ENCODE results near the gene CELF4.

CELF4 gene

GRCh38 chr18:37391698-37392548, 173.7 kb downstream of the CELF4 start:
- no peak for TF ChIP-seq ZFX (IDR thresholded peaks at IDR 0.05)
- TF ChIP-seq, protein P1, sequence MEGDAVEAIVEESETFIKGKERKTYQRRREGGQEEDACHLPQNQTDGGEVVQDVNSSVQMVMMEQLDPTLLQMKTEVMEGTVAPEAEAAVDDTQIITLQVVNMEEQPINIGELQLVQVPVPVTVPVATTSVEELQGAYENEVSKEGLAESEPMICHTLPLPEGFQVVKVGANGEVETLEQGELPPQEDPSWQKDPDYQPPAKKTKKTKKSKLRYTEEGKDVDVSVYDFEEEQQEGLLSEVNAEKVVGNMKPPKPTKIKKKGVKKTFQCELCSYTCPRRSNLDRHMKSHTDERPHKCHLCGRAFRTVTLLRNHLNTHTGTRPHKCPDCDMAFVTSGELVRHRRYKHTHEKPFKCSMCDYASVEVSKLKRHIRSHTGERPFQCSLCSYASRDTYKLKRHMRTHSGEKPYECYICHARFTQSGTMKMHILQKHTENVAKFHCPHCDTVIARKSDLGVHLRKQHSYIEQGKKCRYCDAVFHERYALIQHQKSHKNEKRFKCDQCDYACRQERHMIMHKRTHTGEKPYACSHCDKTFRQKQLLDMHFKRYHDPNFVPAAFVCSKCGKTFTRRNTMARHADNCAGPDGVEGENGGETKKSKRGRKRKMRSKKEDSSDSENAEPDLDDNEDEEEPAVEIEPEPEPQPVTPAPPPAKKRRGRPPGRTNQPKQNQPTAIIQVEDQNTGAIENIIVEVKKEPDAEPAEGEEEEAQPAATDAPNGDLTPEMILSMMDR (conservative IDR thresholded peaks at IDR 0.05) = no peak
- no peak overlapping the region for H3K27ac ChIP-seq

GRCh38 chr18:37391156-37391555, 174.4 kb downstream of the CELF4 start:
- TF ChIP-seq, protein P1 (conservative IDR thresholded peaks at IDR 0.05) = no peak
- TF ChIP-seq ZFX (IDR thresholded peaks at IDR 0.05) = no peak
- no peak overlapping the region for H3K27ac ChIP-seq

- no peak overlapping the region for H3K27ac ChIP-seq
- TF ChIP-seq ZFX (IDR thresholded peaks at IDR 0.05) = no peak
Observed at GRCh38 chr18:37390687-37391086, 174.9 kb downstream of the CELF4 start.

- TF ChIP-seq, protein P1 (conservative IDR thresholded peaks at IDR 0.05) = no peak
- no peak for TF ChIP-seq ZFX (IDR thresholded peaks at IDR 0.05)
- H3K27ac ChIP-seq = no peak overlapping the region
Observed at GRCh38 chr18:37389684-37390368, 175.8 kb downstream of the CELF4 start.

GRCh38 chr18:37389041-37389440, 176.6 kb downstream of the CELF4 start:
- H3K27ac ChIP-seq = no peak overlapping the region
- TF ChIP-seq, protein P1 (conservative IDR thresholded peaks at IDR 0.05) = no peak
- TF ChIP-seq ZFX (IDR thresholded peaks at IDR 0.05) = no peak

DNA sequence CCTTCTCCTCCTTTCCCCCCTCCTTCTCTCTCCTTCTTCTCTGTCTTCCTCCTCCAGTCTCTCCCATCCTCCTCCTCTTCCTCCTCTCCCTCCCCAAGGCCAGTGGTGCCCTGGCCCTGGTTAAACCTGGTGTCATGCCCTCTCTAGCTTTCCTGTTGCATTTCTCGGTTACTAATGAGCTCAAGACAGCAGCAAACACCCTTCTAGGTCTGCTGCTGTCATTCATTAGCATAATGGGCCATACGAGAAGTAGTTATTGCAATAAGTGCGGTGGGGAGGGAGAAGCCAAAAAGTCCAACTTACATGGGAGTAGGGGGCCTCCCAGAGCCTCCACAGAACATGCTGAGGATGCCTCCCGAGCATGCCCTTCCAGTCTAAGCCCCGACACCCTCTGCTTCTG, 177.2 kb downstream of the CELF4 start:
- TF ChIP-seq, protein P1 (conservative IDR thresholded peaks at IDR 0.05) = no peak
- TF ChIP-seq ZFX (IDR thresholded peaks at IDR 0.05) = no peak
- H3K27ac ChIP-seq = no peak overlapping the region

- TF ChIP-seq, protein P1 (conservative IDR thresholded peaks at IDR 0.05) = peak; percentile 79
- TF ChIP-seq ZFX (IDR thresholded peaks at IDR 0.05) = no peak
Observed at GRCh38 chr18:37385846-37386778, 179.5 kb downstream of the CELF4 start.

More at GRCh38 chr18:37385846-37386778, 179.5 kb downstream of the CELF4 start:
- no peak overlapping the region for H3K27ac ChIP-seq

Data from C4-2B (cell line).